HG02623 (cell line): ENCODE data around the gene RFC1.
"Not testable (repeated sequence)": the region's sequence is repeated elsewhere in the genome, so short reads cannot be mapped to it uniquely, and the experiment has no call there.

Source experiments
- ATAC-seq: cut with Tn5 transposase; IDR thresholded peaks from one replicate; pipeline ENCODE4 v1.9.1; 2021; ENCODE audit warnings: moderate library complexity; ENCODE audit not compliant: unreplicated experiment

RFC1 gene

GRCh38 chr4:39365830-39366771, at the start of gene RFC1:
TSS of gene RFC1 (minus strand) at chr4:39366362. CDS start at chr4:39366241, 121 bp downstream.
- ATAC-seq, result peak; percentile 70

DNA sequence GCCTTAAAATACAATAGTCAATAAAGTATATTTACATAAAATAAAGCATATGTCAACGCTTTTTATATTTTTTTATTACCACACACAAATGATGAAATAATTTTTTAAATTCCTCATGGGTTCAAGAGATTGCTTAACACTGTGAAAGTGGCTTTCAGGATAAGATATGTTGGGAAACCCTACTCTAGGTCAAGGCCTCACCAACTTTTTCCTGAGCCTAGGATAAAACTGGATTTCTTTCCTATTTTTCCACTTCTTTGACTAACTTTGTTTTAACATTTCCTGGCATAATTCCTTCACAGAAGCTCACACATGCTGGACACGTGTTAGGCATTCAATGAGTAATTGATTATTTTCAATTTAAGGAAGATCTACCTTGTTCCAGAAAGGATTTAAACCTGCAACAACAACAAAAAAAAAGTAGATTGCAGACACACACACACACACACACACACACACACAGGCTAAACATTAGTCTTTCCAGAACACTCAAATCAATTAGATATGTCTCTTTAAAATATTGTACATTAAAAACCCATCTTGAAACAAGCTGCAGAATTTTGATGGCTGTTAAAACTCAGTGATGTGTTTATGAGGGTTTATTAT, 49.6 kb upstream of the RFC1 start:
- ATAC-seq, result no peak

GRCh38 chr4:39411561-39411960, 45.4 kb upstream of the RFC1 start:
- ATAC-seq, result not testable (repeated sequence)

DNA sequence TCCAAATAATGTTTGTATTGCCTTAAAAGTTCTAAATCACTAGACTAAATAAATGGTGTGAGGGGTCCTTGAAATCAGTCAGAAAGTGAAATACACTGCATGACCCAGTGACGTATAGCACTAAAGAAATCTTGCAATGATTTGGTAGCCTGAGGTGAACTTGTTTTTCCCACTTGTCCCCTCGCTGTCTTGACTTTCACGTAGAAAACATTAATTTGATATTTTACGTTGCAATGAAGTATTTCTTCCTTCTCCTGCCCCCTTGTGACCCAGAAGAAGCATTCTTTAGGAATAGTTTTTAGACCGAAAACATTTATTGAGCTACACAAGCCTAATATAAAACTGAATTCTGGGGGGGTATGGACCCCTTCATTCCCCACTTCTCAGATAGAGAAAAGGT, 44.3 kb upstream of the RFC1 start:
- ATAC-seq, result no peak

- ATAC-seq, result no peak
Observed at GRCh38 chr4:39407584-39407885, 41.4 kb upstream of the RFC1 start.

DNA sequence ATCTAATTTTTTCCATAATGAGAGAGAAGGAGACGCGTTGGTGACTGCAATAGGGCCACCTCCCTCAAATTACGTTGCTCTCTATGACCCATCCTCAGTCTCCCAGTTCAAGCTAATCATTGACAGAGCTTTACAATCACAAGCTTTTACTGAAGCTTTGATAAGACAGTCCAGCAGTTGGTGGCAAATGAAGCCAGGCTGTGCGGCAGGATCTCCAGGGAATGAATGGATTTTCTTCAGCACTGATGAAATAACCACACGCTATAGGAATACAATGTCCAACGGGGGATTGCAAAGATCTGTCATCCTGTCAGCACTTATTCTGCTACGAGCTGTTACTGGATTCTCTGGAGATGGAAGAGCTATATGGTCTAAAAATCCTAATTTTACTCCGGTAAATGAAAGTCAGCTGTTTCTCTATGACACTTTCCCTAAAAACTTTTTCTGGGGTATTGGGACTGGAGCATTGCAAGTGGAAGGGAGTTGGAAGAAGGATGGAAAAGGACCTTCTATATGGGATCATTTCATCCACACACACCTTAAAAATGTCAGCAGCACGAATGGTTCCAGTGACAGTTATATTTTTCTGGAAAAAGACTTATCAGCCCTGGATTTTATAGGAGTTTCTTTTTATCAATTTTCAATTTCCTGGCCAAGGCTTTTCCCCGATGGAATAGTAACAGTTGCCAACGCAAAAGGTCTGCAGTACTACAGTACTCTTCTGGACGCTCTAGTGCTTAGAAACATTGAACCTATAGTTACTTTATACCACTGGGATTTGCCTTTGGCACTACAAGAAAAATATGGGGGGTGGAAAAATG, 40.8 kb upstream of the RFC1 start, which contains the start of gene KLB:
KLB (plus strand) TSS at position 168 of the 821 bp plus-strand sequence; CDS start at position 188, 20 bp downstream.
- no peak for ATAC-seq

- ATAC-seq, result not testable (repeated sequence)
Observed at GRCh38 chr4:39401640-39402039, 35.5 kb upstream of the RFC1 start.

- no peak for ATAC-seq
Observed at GRCh38 chr4:39394706-39395105, 28.5 kb upstream of the RFC1 start.

DNA sequence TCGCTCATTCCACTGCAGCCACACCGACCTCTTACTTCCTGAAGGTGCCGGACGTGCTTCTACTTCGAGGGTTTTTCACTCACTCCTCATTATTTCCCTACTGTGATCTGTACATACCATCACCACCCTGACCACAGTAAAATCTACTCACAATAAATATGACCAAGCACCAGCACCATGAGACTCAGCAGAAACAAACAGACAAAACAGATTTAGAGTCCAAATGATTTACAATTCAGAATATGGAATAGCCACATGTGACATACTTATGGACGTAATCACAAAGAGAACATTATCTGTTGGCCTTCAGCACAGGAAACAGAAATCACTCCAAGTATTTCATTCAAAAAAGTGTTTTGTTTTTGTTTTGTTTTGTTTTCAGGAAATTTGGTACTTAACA, 24.4 kb upstream of the RFC1 start:
- no peak for ATAC-seq

DNA sequence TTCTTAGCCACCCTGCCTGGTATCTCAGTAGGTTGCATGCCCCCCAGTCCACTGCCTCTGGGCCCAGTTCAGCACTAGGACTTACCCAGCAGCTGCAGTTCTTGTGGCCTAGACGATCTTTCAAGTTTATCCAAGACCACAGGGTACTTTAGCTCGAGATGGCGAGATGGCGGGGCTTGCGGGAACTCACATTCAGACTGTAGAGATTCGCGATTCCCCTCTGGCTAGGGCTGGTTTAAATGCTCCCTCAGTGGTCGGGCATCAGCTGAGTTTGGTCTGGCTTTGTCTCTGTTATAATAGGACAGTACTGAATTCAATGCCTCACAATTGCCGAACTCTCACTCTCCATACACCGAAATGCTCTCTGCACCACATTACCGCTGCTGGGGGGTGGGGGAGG, 18.4 kb upstream of the RFC1 start:
- no peak for ATAC-seq

DNA sequence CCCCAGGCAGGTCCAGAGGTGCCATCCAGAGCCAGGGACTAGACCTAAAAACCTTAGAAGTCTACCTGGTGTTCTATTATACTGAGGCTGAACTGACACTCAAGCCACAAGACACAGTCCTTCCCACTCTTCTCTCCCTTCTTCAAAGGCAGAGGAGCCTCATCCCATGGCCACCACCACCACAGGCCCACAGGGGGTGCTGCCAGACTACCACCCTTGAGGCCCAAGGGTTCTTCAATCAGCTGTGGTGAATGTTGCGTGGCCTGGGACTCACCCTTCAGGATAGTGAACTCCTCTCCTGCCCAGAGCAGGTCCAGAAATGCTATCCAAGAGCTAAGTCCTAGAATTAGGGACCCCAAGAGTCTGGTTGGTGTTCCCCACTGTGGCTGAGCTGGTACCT, 17.5 kb upstream of the RFC1 start:
- ATAC-seq, result no peak

GRCh38 chr4:39375478-39375877, 9.3 kb upstream of the RFC1 start:
- ATAC-seq, result no peak

- ATAC-seq, result not testable (repeated sequence)
Observed at GRCh38 chr4:39371209-39371608, 5.0 kb upstream of the RFC1 start.

GRCh38 chr4:39369301-39369700, 3.1 kb upstream of the RFC1 start:
- ATAC-seq, result no peak

DNA sequence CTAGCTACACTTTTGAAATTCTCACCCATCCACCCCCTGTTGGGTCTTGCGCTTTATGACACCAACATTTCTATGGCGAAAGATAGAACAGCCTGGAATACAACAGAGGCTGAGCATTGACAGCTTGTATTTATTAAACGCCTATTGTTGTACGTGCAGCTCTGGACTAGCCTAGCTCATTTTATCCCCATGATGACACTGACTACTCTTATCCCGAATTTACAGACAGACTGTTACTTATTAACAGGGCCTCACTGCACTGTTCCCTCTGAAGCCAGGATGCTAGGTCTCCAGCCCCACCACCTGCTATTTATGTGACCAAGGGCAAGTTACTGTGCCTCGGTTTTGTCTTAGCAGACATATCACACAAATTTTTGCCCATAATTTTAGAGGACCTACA, 1.0 kb upstream of the RFC1 start:
- ATAC-seq, result no peak

DNA sequence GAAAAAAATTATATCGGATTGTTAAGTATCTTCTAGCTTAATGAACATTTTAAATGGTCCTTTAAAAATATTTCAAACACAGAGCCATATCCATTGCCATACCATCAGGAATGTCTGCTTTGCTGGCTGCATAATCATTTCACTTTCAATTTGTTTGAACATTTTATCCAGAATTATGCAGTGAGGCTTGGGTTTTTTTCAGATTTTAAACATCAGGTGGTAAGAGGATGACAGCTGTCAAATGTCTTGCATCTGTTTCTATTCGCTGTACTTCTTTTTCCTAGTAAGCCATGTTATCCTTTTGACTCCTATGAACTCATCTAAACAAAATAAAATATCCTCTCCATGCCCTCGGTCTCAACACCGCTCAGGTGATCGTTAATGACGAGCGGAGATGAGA, 802 bp downstream of the RFC1 start:
- ATAC-seq, result no peak

DNA sequence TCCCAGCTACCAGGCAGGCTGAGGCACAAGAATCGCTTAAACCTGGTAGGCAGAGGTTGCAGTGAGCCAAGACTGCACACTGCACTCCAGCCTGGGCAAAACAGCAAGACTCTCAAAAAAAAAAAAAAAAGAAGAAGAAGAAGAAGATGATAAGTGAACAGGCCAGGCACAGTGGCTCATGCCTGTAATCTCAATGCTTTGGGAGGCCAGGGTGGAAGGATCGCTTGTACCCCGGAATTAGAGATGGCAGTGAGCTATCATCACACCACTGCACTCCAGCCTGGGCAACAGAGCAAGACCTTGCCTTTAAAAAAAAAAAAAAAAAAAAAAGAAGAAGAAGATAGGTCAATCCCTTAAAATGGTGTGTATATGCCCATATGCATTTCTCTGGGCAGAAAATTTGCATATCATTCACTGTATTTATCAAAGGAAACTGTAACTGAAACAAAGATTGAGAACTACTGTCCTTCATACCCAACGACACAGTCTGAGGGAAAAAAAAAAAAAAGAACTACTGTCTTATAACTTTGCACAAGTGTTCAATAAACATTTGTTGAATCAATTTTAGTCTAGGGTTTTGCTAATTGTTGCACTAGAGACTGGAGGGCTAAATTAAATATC, 2.3 kb downstream of the RFC1 start:
- no peak for ATAC-seq

GRCh38 chr4:39362827-39363226, 3.3 kb downstream of the RFC1 start:
- no peak for ATAC-seq

- not testable (repeated sequence) for ATAC-seq
Observed at GRCh38 chr4:39360611-39361010, 5.6 kb downstream of the RFC1 start.

- no peak for ATAC-seq
Observed at GRCh38 chr4:39357002-39357401, 9.2 kb downstream of the RFC1 start.

- ATAC-seq, result no peak
Observed at GRCh38 chr4:39354254-39354552, 12.0 kb downstream of the RFC1 start.
